GM12865 (cell line): ENCODE results near the gene AMIGO3.

Experiments used
- DNase-seq: peaks from one replicate; pipeline ENCODE4 v3.0.0; 2010; ENCODE audit warnings: low read depth
- H3K4me3 ChIP-seq: 2 replicates; pipeline ENCODE4 v1.5.1; 2011; ENCODE audit warnings: mild to moderate bottlenecking, low read depth, low read length, control low read depth
- TF ChIP-seq, protein P1 (sequence below): IDR thresholded peaks from 2 replicates; pipeline ENCODE4 v1.5.1; 2011; ENCODE audit warnings: low read length, control low read depth, low read depth, inconsistent platforms; ENCODE audit not compliant: insufficient read depth; ENCODE audit errors: missing control alignments

The AMIGO3 gene

GRCh38 chr3:49712166-49712565, 7.3 kb downstream of the AMIGO3 start:
- no peak overlapping the region for H3K4me3 ChIP-seq
- TF ChIP-seq, protein P1, sequence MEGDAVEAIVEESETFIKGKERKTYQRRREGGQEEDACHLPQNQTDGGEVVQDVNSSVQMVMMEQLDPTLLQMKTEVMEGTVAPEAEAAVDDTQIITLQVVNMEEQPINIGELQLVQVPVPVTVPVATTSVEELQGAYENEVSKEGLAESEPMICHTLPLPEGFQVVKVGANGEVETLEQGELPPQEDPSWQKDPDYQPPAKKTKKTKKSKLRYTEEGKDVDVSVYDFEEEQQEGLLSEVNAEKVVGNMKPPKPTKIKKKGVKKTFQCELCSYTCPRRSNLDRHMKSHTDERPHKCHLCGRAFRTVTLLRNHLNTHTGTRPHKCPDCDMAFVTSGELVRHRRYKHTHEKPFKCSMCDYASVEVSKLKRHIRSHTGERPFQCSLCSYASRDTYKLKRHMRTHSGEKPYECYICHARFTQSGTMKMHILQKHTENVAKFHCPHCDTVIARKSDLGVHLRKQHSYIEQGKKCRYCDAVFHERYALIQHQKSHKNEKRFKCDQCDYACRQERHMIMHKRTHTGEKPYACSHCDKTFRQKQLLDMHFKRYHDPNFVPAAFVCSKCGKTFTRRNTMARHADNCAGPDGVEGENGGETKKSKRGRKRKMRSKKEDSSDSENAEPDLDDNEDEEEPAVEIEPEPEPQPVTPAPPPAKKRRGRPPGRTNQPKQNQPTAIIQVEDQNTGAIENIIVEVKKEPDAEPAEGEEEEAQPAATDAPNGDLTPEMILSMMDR, result no peak
- no peak for DNase-seq

DNA sequence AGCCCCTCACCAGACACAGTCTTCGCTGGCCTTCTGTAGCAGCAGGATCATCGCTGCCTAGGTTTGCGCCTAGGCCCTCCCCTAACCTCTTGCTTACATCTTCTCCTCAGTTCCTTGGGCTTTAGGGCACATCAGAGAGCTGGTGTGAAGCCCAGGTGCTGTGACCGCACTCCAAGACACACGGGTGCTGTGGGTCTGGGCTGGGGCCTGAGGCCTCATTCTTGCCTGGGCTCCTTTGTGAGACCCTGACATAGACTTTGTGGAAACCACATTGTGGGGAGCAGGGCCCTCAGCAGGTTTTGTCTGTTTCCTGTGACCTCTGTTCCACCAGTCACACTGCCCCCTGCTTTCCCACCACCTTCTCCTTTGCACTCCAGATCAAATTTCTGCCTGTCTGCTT, 8.0 kb downstream of the AMIGO3 start:
- TF ChIP-seq, protein P1, result no peak
- no peak overlapping the region for H3K4me3 ChIP-seq
- DNase-seq, result no peak

DNA sequence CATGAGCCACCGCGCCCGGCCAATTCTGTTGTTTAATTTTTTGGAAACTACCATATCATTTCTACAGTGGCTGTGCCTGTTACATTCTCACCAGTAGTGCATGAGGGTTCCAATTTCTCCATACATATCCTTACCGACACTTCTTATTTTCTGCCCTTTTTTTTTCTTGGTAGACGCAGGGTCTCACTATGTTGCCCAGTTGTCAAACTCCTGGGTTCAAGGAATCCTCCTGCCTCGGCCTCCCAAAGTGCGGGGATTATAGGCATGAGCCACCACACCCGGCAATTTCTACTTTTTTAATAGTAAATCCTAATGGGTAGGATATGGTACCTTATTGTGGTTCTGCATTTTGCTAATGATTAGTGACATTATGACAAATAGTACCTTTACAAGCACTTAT, 9.6 kb downstream of the AMIGO3 start:
- TF ChIP-seq, protein P1, result no peak
- DNase-seq, result no peak
- no peak overlapping the region for H3K4me3 ChIP-seq

- TF ChIP-seq, protein P1, result no peak
- H3K4me3 ChIP-seq, result no peak overlapping the region
- no peak for DNase-seq
Observed at GRCh38 chr3:49707113-49707480, 12.4 kb downstream of the AMIGO3 start.

- no peak overlapping the region for H3K4me3 ChIP-seq
- no peak for DNase-seq
- TF ChIP-seq, protein P1, result no peak
Observed at GRCh38 chr3:49706456-49707112, 12.9 kb downstream of the AMIGO3 start.

DNA sequence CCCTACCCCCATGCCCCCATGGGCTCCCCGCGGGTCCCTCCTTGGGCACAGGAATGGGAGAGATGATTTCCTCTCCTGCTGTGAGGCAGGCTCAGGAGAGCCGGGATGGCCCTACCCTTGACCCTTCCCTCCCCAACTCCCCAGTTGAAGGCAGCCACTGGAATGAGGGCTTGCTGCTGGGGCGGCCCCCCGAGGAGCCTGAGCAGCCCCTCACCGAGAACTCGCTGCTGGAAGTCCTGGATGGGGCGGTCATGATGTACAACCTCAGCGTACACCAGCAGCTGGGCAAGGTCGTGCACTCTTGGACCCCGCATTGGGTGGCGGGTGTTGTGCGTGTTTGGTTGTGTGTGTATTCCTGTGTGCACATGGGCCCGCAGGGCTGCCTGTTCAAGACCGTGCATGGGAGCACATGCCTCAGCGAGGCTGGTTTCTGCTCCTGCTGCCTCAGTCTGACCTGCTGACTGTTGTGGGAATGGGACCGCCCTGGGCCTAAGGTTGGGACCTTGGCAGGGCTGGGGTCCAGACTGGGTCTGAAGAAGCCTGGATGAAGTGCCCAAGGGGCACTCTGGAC, 14.0 kb downstream of the AMIGO3 start:
- TF ChIP-seq, protein P1, result no peak
- no peak for DNase-seq
- H3K4me3 ChIP-seq, result no peak overlapping the region

DNA sequence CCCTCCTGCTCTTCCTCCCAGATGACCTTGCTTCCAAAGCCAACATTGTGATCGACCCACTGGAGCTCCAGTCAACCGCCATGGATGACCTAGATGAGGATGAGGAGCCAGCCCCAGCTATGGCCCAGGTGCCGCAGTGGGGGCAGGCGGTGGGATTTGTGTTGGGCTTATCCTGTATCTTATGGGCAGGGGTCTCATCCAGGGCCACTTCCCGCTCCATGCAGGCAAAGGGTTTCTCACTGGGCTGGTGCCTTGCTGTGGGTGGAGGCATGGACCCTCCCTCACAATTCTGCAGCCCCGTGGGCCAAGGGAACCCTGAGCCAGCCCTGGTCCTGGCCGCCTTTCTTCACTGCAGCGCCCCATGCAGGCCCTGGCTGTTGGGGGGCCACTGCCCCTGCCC, 14.9 kb downstream of the AMIGO3 start:
- TF ChIP-seq, protein P1, result no peak
- no peak for DNase-seq
- no peak overlapping the region for H3K4me3 ChIP-seq
